ENCODE data around the gene WDR59.

Gene WDR59

DNA sequence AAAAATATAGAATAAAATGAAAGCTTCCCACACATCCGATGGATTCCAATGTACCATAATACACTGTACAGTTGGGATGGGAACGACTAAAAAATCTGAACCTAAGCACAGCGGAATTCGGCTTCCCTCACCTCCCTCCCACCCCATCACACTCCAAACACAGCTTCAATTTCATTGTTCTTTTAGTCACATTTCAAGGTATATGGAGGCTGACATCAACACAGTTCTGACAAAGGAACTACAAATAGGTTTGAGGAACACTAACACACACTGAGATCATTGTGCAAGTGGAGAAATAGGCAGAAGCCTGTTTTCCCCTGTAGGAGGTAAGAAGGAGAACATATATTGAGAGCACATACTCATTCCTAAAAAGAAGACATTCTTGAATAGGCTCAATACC lies 85.1 kb downstream of the WDR59 start:
- no peak for DNase-seq

DNA sequence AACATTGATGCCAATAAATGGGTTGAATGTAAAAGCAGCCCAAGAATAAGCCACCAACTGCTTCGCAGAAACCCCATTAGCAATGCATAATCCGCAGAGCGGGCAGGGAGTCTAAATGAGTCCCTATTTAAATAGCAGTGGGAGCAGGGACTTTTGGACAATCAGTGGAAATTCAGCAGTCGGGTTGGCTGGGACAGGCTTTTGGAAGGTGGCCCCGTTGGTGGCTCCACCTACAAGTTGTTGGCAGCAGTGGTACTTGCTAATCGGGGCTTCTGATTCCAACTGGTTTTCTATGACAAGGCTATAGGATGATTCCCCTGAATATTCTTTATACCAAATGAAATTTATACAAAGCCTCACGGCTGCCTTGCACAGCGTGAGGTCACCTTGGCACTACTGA lies 86.3 kb downstream of the WDR59 start:
- no peak for DNase-seq

DNA sequence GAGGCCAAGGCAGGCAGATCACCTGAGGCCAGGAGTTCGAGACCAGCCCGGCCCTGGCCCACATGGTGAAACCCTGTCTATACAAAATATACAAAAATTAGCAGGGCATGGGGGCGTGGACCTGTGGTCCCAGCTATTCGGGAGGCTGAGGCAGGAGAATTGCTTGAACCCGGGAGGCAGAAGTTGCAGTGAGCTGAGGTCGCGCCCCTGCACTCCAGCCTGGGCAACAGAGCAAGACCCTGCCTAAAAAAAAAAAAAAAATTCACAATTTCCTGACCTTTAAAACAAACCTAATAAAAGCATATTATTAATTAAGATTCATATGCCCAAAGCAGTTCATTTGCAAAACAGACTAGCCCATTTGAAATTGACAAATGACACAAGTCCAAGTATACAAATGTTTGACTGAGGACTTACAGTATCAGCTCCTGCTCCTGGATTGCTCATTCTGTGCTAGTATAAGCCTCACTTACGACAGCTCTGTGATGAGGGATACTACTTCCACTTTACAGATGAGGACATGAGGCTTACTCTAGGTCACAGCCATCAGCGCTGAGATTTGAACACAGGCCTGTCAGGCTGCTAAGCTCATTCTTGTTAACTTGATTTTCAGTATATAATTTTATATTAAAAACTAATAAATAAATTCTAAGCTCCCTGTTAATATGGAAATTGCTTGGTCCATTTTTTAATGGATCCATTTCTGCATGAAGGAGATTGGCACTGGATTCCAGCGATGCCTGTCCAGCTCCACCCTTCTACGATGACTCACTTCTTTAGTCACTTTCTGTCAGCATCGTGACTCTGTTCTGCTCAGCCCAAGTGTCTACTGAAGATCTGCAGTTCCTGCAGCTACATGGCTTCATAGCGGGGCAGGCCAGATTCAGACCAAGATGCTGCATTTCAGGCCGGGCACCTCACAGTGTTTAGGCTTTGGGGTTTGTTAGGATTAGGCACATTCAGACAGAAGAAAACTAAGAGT lies 88.2 kb downstream of the WDR59 start:
- peak; percentile 51 for DNase-seq

DNA sequence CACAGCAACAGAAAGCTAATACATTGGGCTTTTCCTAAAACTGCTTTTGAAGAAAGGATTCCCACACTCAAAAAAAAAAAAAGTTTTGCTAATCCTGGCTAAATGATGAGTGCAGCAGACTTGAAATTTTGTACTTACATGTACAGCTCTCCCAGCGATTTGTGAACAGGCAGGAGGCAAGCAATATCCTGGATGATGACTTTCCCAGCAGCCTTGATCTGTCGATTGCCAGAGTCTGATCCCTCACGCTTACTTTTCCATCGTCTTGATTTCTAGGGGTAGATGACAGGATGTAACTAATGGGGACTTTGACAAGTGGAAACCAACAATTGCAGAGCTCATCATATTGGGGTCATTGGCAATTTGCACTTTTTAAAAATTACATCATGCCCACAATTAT lies 91.4 kb downstream of the WDR59 start:
- DNase-seq: no peak

DNA sequence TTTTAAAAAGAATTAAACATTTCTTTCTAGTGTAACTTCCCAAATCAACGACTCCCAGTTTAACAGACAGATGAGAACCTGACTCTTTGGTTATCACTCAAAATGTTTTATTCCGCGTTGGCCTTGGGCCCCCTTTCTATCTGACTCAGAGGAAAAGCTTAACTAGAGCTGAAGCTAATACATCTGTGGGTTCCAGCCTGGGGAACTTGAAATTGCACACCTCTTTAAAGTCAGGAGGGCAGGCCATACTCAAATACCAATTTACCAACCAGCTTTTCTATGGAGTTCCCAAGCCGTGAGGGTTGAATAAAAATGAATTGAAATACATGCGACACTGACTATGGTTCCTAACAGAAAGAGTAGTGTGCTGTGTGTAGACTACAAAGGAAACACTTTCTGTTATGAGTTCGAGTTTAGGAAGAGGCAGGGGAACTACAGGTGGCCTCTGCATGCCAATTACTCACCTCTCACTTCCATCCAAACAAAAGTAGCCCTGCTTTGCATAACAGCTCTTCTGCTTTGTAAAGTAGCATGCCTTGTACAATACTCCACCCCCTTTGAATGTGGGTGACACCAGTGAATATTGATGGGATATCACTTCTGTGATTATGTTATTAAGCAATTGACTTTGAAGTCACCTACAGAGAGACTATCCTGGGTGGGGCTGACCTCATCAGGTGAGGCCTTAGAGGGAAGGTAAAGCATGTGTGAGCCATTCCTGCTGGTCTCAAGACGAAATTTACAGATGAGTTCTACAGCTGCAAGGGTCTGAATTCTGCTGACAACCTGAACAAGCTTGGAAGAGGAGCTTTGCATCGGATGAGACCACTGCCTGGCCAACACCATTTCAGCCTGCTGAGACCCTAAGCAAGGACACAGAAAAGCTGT lies 92.1 kb downstream of the WDR59 start:
- no peak for DNase-seq

DNA sequence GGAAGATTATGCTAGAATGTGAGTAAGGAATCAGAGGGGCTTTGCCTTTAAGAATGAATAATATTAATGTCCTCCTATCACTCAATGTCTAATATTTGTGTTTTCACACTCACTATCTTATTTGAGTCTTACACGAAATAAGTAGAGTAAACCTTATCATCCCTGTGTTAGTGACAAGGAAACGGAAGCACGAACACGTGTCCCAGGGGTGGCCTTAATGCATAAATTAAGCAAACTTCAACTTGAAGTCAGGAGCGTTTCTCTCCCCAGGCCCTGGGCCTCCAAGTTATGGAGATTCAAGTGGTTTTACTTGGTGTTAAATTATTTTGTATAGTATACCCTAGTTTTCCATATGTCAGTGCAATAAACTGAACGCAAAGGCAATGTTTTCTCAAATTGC lies 96.0 kb downstream of the WDR59 start:
- DNase-seq: no peak

DNA sequence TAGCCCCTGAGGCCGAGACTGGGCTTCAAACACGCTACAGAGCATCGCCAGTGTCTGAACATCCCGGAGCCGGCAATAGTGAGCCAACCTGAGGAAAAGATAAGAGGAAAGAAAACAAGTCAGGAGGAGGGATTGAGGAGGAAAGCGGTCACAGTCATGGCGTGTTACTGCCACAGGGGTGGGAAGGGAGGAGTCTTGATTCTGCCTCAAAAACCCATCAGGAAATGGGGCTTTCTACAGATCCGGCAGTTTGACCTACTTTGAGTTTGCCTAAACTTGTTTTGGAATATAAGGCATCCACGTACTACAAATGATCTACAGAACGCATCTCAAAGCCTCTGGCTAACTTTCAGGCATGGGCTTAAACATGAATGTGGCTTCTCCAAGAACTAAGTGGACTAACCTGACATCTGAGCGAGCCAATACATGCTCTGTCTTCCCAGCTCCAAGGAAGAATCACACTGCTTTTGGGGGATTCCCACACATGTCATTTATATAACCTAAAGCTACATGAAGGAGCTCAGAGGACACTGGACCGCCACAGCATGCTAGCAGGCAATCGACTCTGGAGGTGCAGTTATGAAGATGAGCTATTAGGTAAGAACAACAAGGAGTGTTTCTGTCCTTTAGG lies 96.6 kb downstream of the WDR59 start:
- no peak for DNase-seq

DNA sequence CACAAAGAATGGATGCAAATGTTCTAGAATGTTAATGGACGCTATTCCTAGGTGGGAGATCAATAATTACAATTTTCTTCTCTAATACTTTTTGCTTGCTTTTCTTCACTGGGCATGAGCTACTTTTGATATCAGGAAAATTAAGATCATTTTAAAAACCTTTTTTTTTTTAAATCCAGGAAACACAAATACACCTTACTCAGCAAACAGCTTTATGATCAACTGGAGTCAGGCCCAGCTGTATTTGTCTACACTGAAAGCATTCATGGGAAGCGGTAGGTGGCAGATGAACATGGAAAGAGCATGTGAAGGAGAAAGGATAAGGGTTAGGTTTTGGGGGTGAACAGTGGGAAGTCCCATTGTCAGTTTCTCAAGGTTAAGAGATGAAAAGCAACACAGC lies 97.8 kb downstream of the WDR59 start:
- no peak for DNase-seq

DNA sequence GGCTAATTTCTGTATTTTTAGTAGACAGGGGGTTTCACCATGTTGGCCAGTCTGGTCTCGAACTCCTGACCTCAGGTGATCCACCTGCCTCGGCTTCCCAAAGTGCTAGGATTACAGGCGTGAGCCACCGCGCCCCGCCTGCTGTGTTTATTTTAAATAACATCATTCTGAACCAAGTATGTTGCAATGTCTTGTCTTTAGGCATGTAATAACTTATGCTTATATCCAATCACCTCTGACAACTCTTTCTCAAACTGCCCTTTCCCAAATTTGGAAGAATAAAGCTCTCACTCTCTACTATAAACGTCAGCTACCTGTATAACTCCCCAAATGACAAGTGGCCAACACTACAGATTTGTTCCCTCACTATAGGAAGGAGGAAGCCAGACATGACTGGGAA lies 107.2 kb downstream of the WDR59 start:
- DNase-seq: no peak

DNA sequence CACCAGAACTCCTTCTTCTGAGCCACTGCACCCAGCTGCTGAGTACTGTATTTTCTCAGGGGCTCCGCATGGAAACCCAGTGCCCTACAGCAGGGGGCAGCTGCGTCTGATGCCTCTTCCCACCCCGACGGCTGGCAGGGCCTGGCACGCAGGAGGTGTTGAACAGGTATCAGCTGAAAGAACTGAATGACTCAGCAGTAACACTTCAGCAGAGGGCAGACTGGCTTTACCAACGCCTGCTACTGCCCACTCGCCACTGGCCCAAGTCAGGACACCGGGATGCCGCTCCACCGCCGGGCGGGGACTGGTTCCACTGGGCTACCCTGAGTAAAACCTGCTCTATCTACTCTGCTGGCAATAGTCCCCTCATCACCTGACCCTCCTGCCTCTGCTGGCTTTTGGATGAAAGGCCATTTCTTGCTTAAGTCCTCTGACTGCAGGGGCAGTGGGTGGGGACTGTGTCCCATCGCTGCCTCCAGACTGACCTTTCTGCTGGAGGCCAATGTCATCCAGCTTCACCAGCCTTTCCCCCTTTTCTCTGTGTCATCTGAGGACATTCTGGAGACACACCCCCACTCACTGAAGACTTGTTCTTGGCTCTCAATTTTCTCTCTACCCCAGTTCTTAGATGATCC lies 109.9 kb downstream of the WDR59 start:
- no peak for DNase-seq

DNA sequence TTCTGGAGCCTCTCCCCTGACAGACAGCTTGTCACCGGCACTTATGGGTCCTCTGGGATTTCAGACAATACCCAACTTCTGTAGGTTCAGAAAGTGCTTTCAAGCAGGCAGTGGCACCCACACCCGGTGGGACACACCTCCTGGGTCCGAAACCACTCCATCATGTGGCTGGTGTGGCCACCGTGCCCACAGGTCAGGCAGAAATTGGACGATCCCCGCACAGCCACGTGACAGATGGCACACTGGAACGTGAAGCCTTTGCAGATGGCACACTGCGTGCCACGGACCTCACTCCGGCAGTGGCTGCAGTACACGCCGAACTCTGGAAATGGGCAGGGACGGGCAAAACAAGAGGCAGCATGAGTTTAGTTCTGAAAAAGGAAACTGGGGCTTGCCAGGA lies 110.8 kb downstream of the WDR59 start:
- no peak for DNase-seq

DNA sequence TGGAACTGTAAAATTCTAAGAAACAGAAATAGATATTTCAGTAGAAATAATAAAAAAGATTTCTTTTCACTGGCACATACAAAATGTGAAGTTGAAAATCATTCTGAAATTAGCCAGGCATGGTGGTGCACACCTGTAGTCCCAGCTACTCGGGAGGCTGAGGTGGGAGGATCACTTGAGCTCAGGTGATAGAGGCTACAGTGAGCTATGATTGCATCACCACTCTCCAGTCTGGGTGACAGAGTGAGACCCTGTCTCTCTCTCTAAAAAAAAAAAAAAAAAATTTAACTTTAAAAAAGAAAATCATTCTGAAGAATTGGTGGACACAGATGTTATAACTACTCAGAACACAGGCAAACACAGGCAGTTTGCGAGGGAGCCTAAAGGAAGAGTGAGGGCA lies 112.6 kb downstream of the WDR59 start:
- DNase-seq: no peak

DNA sequence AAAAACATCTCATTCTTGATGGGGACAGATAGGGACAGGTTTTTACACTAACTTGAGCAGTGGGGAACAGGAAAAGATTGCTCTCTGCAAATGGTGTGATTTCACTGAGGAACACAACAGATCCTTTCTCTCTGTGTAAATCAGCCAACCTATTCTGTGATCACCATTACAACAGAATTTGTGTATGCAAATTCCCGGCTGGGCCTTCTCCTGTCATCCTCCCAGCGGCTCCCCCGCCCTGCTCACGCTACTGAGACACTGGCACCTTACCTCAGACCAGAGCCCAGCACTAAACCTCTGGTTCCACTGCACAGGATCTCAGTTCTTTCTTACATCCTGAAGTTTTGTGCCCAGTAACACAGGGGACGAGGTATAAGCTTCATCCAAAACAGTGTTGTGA lies 113.3 kb downstream of the WDR59 start:
- no peak for DNase-seq

DNA sequence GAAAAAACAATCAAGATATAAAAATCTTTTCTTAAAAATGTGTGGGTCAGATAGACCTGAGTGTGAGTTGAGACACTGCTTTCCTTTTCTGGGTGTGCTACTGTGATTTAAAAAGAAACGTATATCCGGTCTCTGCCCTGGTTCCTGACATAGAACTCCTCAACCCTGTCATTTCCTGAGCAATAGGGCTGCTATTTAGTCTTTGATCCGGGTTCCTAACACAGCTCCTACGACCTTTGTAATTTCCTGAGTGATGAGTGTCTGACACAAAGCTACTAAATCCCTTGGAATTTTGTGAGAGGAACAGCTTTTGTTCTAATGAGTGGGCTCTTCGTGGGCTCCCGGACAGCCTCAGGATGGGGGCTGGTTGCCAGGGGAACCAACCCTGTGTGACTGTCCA lies 116.4 kb downstream of the WDR59 start:
- peak; percentile 61 for DNase-seq

DNA sequence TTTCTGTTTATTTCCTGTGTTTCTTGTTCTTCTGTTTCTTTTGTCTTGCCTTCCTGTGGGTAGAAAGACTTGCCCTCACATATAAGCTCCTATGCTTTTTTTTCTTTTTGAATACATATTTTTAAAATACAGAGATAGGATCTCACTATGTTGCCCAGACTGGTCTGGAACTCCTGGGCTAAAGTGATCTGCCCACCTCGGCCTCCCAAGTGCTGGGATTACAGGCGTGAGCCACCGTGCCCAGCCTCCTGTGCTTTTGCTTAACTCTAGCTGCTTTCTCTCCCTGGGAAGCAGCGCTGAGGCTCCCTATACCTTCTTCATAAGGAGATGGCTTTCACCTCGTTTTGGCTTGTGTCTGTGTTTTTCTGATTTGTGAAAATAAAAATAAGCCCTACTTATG lies 116.9 kb downstream of the WDR59 start:
- no peak for DNase-seq

DNA sequence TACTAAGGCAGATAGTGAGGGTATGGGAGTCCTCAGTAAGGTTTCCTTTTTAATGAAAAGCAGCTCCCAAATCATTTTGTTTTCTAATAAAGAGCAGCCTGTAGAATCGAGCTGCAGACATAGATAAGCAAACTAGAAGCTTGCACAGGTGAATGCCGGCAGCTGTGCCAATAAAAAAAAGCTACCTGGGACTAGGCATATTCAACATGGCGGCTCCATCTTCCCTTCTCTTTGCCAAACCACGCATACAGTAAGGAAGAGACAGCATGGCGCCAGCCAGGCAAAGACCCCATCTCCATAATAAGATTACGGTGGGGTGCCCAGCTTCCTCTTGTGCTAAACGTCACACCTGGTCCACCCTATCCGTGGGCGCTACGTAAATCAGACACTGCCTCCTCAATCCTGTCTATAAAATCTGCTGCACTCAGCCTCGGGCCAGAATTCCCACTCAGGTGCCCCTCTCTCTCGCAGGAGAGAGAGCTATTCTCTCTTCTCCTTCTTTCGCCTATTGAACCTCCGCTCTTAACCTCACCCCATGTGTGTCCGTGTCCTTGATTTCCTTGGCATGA lies 117.6 kb downstream of the WDR59 start:
- DNase-seq: no peak

DNA sequence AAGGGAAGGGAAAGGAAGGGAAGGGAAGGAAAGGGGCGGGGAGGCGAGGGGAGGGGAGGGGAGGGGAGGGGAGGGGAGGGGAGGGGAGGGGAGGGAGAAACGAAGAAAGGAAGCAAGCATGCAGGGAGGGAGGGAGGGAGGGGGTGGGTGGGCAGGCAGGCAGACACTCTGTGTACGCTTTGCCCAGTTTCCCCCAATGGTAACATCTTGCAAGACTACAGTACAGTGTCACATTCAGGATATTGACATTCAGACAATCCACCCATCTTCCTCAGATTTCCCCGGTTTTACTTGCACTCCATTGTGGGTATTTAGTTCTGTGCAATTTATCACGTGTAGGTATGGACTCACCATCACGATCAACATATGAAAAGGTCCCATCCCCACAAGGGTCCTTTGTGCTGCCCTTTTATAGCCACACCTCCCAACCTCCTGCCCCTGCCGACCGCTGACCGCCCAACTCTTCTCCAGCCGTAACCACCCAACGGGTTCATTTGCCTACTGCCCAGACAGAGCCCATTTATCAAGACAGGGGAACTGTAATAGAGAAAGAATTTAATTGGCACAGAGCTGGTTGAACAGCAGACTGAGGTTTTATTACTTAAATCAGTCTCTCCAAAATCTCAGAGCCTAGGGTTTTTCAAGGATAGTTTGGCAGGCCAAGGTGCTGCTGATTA lies 118.9 kb downstream of the WDR59 start:
- DNase-seq: no peak

DNA sequence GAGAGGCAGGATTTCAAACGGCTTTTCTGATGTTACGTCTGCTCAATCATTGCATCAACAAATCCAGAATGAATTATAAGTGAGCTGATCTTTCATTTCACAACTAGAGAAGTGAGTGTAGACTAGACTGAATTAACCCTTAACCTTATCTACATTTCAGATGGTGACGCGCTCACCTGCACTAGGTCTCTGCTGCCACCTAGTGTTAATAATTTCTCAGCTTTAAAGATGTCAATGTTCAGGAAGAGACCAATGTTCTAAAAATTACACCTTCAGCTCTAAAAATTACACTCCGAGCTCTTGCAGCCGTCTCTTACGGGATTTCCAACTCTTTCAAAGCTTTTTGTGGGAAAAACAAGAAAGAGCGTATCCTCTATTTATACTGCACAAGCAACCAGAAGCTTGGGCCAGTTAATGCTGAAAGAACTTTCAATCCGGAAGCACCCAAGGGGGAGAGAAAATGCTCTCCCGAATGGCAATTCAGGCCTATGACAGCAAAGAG lies 122.1 kb downstream of the WDR59 start:
- peak; percentile 42 for DNase-seq

DNA sequence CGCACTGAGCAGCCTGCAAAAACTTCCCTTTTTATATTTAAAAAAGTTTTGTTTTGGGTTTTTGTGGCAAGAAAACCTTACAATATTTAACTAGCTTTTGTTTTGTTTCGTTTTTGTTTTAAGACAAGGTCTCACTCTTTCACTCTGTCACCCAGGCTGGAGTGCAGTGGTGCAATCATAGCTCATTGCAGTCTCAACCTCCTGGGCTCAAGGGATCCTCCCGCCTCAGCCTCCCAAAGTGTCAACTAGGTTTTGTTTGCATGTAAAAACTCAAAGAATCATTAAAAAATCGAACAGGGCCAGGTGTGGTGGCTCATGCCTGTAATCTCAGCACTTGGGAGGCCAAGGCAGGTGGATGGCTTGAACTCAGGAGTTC lies 132.4 kb downstream of the WDR59 start:
- DNase-seq: no peak

DNA sequence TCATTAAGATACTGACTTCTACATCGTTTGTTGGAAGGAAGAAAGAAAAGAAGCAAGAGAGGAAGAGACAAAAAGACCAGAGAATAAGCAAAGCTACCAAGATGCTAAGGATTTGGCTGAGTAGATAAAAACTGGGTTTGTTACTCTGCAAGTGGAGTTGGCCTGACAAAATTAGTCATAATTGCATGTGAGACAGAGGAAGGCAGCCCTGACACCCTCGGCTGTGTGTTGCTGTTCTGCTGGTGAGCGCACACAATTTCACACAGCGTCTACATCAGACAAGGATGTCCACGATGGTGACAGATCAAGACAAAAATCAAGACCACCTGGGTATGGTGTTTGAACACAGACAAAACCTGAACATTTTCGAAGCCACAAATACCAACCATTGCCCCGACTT lies 134.9 kb downstream of the WDR59 start:
- DNase-seq: no peak

DNA sequence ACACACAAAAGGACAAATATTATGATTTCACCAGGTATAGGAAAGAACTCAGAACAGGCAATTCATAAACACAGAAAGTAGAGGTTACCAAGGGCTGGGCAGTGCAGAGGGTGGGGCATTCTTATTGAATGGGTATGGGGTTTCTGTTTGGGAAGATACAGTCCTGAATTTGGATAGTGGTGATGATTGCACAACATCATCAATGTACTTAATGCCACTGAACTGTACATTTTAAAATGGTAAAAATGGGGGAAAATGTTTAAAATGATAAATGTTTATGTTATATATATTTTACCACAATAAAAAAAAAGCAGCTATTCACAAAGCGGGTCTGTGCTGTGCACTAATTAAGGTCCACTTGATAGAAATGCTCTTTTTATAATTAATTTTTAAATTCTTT lies 137.7 kb downstream of the WDR59 start:
- no peak for DNase-seq

DNA sequence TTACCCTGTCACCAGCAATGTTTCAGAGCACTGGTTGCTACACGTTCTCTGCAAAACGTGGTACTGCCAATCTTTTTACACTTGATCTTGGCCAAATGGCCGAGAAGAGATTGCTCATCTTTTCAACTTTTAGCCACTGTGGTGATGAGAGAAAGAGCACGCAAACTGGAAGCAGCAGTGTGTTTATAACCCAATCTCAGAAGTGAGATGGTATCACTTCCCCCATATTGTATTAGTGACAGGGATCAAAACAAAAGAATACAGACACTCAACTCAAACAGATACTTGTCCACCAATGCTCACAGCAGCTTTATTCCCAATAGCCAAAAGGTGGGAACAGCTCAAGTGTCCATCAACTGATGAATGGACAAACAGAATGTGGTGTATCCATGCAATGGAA lies 138.2 kb downstream of the WDR59 start:
- no peak for DNase-seq
